K562 (cell line): ENCODE measurements around the gene ACP5. TPM values are rescaled to one million over a fixed set of nuclear protein-coding genes. Genes with fewer than 3 reads are reported as not detected.

Source experiments
- ATAC-seq: fragments of 200-7000 bp; cut with Tn5 transposase; 3 replicates; pipeline ENCODE4 v1.9.1; 2020; ENCODE audit warnings: moderate library complexity
- BruUV-seq: library from RNA; stranded (reverse); fragments of 400-500 nt; replicated peaks from 2 replicates; lab custom pipeline; 2021; lab: Mats Ljungman, UMichigan
- CTCF ChIA-PET: fragments of 300-600 bp; formaldehyde crosslinking; extraction: SDS; loops from one replicate; lab custom pipeline; 2021; ENCODE audit warnings: low intra/inter-chr PET ratio; lab: Yijun Ruan, JAX
- POLR2A ChIA-PET: fragments of 300-600, 350-650 bp; sonication (Branson Sonifier 250); formaldehyde crosslinking; extraction: SDS; loops from one replicate; lab custom pipeline; 2021; ENCODE audit warnings: antibody characterized with exemption, inconsistent platforms; lab: Yijun Ruan, JAX
- DNase-seq, 4 experiments: peaks; one replicate each; pipeline versions ENCODE4 v3.0.0 to v3.0.0-alpha.2; 2011 to 2018; ENCODE audit warnings: low spot score in 3 of 4, mixed read lengths in 3 of 4; ENCODE audit errors: extremely low read depth in 1 of 4
- FAIRE-seq: peaks from 2 replicates; lab custom pipeline; 2011; peaks lifted over from hg19 to GRCh38; lab: Jason Lieb, UNC
- H2AFZ ChIP-seq: 2 replicates; pipeline ENCODE4 v1.6.0; 2011; ENCODE audit warnings: low read depth, low read length, control low read depth, inconsistent platforms
- H3K27ac ChIP-seq: fragments of 200-600 bp; 3 replicates; pipeline ENCODE4 v1.8.0; 2011; ENCODE audit warnings: low read depth, mild to moderate bottlenecking, control low read depth, inconsistent platforms, low read length, moderate library complexity, mixed read lengths; ENCODE audit errors: extremely low read depth
- H3K27me3 ChIP-seq, 2 experiments: fragments of 300-600 bp in 1 of 2; 2 replicates in 1 of 2; 3 replicates in 1 of 2; pipeline versions ENCODE4 v1.6.0 to v1.8.0; 2011; ENCODE audit warnings: inconsistent platforms in 2 of 2, low read length in 2 of 2, mild to moderate bottlenecking in 1 of 2, mixed read lengths in 1 of 2, moderate library complexity in 1 of 2; ENCODE audit not compliant: control insufficient read depth in 2 of 2, insufficient read depth in 2 of 2
- H3K36me3 ChIP-seq: fragments of 300-600 bp; 3 replicates; pipeline ENCODE4 v1.8.0; 2011; ENCODE audit warnings: mild to moderate bottlenecking, low read length, inconsistent platforms; ENCODE audit not compliant: control insufficient read depth, insufficient read depth
- H3K4me1 ChIP-seq, 2 experiments: fragments of 200-600 bp in 1 of 2; replicated peaks in 1 of 2; 2 replicates in 1 of 2; 3 replicates in 1 of 2; pipeline versions ENCODE4 v1.5.1 to v1.8.0; 2011; ENCODE audit warnings: inconsistent platforms in 2 of 2, low read length in 2 of 2, mild to moderate bottlenecking in 1 of 2, mixed read lengths in 1 of 2, moderate library complexity in 1 of 2; ENCODE audit not compliant: control insufficient read depth in 2 of 2, insufficient read depth in 2 of 2
- H3K4me2 ChIP-seq: 2 replicates; pipeline ENCODE4 v1.6.1; 2011; ENCODE audit warnings: low read length, control low read depth, inconsistent platforms, mixed read lengths; ENCODE audit not compliant: insufficient read depth
- H3K4me3 ChIP-seq: fragments of 200-600 bp; sonication (generic), shearing (Covaris generic); 2 replicates; pipeline ENCODE4 v1.5.1; 2016; ENCODE audit warnings: control low read depth, inconsistent platforms
- H3K79me2 ChIP-seq: fragments of 200-600 bp; 3 replicates; pipeline ENCODE4 v1.8.0; 2011; ENCODE audit warnings: low read length, inconsistent platforms; ENCODE audit not compliant: control insufficient read depth, insufficient read depth
- H3K9ac ChIP-seq, 2 experiments: 2 replicates each; pipeline versions ENCODE4 v1.6.0 to v1.6.1; 2011; ENCODE audit warnings: low read depth in 2 of 2, low read length in 2 of 2, control low read depth in 1 of 2, inconsistent platforms in 1 of 2, mild to moderate bottlenecking in 1 of 2, mixed read lengths in 1 of 2; ENCODE audit not compliant: insufficient read depth in 1 of 2
- H3K9me1 ChIP-seq: one replicate; pipeline ENCODE4 v1.6.0; 2011; ENCODE audit warnings: inconsistent platforms, mild to moderate bottlenecking, low read length, moderate library complexity; ENCODE audit not compliant: control insufficient read depth, insufficient read depth
- H3K9me3 ChIP-seq: replicated peaks from 2 replicates; pipeline ENCODE4 v1.5.1; 2011; ENCODE audit warnings: low read depth, low read length, inconsistent platforms; ENCODE audit not compliant: control insufficient read depth, insufficient read depth
- H4K20me1 ChIP-seq: replicated peaks from 2 replicates; pipeline ENCODE4 v1.6.1; 2011; ENCODE audit warnings: low read length, inconsistent platforms, mixed read lengths; ENCODE audit not compliant: control insufficient read depth, insufficient read depth
- NFIC ChIP-seq: fragments of 450-650 bp; IDR thresholded peaks from 2 replicates; pipeline ENCODE4 v1.6.1; 2017; ENCODE audit warnings: mild to moderate bottlenecking, inconsistent platforms
- NRF1 ChIP-seq, 2 experiments: fragments of 450-650 bp; IDR thresholded peaks in 1 of 2; conservative IDR thresholded peaks in 1 of 2; 2 replicates each; pipeline ENCODE4 v1.6.1; 2014; ENCODE audit warnings: mild to moderate bottlenecking in 2 of 2
- WGBS: fragments of 100-300 bp; shearing (Covaris generic); methylation state at CpG from one replicate; pipeline ENCODE4 v1.1.6; 2016; ENCODE audit warnings: low coverage, mixed read lengths; ENCODE audit not compliant: insufficient coverage; ENCODE audit errors: missing lambda C conversion rate; 5-methylcytosine and 5-hydroxymethylcytosine counted together
- in situ Hi-C: fragments of 300-500 bp; cut with MboI; formaldehyde crosslinking; loops from 4 replicates; pipeline ENCODE4 v1.15.0; 2018; ENCODE audit warnings: inconsistent platforms, mixed read lengths
- intact Hi-C: fragments of 100-400 bp; cut with micrococcal nuclease; formaldehyde crosslinking; loops from 2 replicates; pipeline ENCODE4 v1.14.2; 2022
- polyA plus RNA-seq, 8 experiments: library from polyadenylated mRNA; depleted of rRNA in 4 of 8; stranded (reverse) in 5 of 8; unstranded in 3 of 8; fragments of >200 nt; fragmentation: Nextera tagmentation in 2 of 8; fragmentation: Illumina TruSeq in 1 of 8; extraction: Ambion mirVana in 2 of 8; extraction: Trizol in 1 of 8; gene quantifications; 2 replicates each; pipeline versions ENCODE4 v1.2.1 to v1.2.3, GENCODE V29; 2011 to 2014; ENCODE audit warnings: inconsistent platforms in 1 of 8, missing spikeins in 1 of 8
- total RNA-seq, 7 experiments: library from RNA; depleted of rRNA in 6 of 7; stranded (reverse); fragments of >200 nt in 6 of 7; fragmentation: Illumina TruSeq in 2 of 7; extraction: Trizol in 2 of 7; gene quantifications; 2 replicates each; pipeline versions ENCODE4 v1.2.1 to v1.2.3, GENCODE V29; 2011 to 2021; ENCODE audit warnings: low replicate concordance in 1 of 7
- TF ChIP-seq, protein P1 (sequence below), 3 experiments: IDR thresholded peaks in 2 of 3; conservative IDR thresholded peaks in 1 of 3; 2 replicates each; pipeline ENCODE4 v1.5.1; 2011 to 2012; ENCODE audit warnings: low read length in 3 of 3, mild to moderate bottlenecking in 3 of 3, control low read depth in 2 of 3, improper control_type of control experiment in 1 of 3, inconsistent platforms in 1 of 3, low read depth in 1 of 3, mixed read lengths in 1 of 3, moderate library complexity in 1 of 3; ENCODE audit not compliant: insufficient read depth in 2 of 3
- TF ChIP-seq, protein P2 (sequence below): fragments of 200-800 bp; sonication (Bioruptor generic); IDR thresholded peaks from 2 replicates; pipeline ENCODE4 v1.6.1; 2016; ENCODE audit warnings: missing genetic modification characterization, missing compliant biosample characterization

ACP5 gene
- total and polyA plus RNA-seq, 9 of the 15 experiments (the other 6 are each of a cell fraction or from before 2014, with no cell fraction given) = 0.06 to 1.1 (median 0.31) TPM; not detected in 1

DNA sequence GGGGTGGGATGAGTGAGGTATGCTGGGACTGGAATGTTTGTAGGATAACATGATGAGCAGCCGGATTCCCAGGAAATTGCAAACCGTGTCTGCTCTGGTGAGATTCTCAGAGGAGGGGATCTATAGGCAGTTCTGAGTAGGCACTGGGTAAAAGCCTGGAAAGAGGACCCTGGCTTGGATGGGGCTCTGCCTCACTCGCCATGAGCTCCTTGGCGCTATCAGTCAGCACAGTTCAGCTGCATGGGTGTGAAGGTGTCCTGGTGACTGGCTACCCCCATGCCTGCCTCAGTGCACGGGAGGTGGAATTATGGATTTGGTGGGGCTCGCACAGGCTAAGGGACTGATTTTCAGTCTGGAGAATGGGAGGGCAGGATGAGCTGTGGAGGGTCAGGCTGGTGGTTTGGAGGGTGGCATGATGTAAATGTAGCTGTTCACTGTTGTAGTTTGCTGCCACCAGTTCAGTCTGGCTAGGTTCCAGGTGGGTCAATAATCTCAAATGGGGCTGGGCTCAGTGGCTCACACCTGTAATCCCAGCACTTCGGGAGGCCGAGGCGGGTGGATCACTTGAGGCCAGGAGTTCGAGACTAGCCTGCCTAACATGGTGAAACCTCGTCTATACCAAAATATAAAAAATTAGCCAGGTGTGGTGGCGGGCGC lies 10.7 kb upstream of the ACP5 start:
- Histone ChIP-seq H4K20me1 (no peaks in the 10 kb centered on the region), H3K79me2 (no peaks in the 10 kb centered on the region), H3K9ac (peak overlapping the region; percentile 4 to 86; a peak in 2 of 4 replicates), H3K9me1 (no peaks in the 10 kb centered on the region), H3K9me3 (no peaks in the 10 kb centered on the region), H3K4me3 (no peak overlapping the region), H3K4me1 (peaks cover 12 to 20% of the 10 kb centered on the region in 2 experiments; a peak in 4 of 5 replicates), H3K36me3 (no peaks in the 10 kb centered on the region), H3K27ac (no peak overlapping the region; the same call in 2 of the 3 replicates), H3K4me2 (peak overlapping the region; percentile 47), H2AFZ (peak overlapping the region; percentile 57), H3K27me3 (no peaks in the 10 kb centered on the region)
- FAIRE-seq = no peak
- intact Hi-C loops = loop anchor here (1.0 kb wide), 3 partner anchors 24 to 92 kb away; no protein-coding TSS in a partner anchor
- ChIA-PET CTCF (interaction anchor here (0.6 to 2.6 kb wide), 4 partner anchors 28 to 136 kb away, joined by 5 to 32 read pairs (median 7); partner anchors contain the start of gene ELOF1), POLR2A (interaction anchor here (0.6 to 1.4 kb wide), 5 partner anchors 24 to 94 kb away, joined by 3 to 5 read pairs (median 3); partner anchors contain the start of gene CNN1)
- in situ Hi-C loops = loop anchor here (5.0 kb wide), 1 partner anchor 91 kb away; no protein-coding TSS in a partner anchor
- TF ChIP-seq NRF1 (conservative IDR thresholded peaks at IDR 0.05 in 1 of 2, IDR thresholded peaks at IDR 0.05 in 1 of 2) (0 out of 4 replicates have a peak, but pooled peaks have one; percentile 10 to 15), NFIC (peak; percentile 47)
- TF ChIP-seq, protein P1, sequence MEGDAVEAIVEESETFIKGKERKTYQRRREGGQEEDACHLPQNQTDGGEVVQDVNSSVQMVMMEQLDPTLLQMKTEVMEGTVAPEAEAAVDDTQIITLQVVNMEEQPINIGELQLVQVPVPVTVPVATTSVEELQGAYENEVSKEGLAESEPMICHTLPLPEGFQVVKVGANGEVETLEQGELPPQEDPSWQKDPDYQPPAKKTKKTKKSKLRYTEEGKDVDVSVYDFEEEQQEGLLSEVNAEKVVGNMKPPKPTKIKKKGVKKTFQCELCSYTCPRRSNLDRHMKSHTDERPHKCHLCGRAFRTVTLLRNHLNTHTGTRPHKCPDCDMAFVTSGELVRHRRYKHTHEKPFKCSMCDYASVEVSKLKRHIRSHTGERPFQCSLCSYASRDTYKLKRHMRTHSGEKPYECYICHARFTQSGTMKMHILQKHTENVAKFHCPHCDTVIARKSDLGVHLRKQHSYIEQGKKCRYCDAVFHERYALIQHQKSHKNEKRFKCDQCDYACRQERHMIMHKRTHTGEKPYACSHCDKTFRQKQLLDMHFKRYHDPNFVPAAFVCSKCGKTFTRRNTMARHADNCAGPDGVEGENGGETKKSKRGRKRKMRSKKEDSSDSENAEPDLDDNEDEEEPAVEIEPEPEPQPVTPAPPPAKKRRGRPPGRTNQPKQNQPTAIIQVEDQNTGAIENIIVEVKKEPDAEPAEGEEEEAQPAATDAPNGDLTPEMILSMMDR (IDR thresholded peaks at IDR 0.05 in 2 of 3, conservative IDR thresholded peaks at IDR 0.05 in 1 of 3; ENCODE audit: insufficient read depth in 2 of 3, low read depth in 1 of 3, low read length in 3 of 3) = peak in 1 of 3 experiments; percentile 5; a peak in 1 of 6 replicates
- TF ChIP-seq, protein P2, sequence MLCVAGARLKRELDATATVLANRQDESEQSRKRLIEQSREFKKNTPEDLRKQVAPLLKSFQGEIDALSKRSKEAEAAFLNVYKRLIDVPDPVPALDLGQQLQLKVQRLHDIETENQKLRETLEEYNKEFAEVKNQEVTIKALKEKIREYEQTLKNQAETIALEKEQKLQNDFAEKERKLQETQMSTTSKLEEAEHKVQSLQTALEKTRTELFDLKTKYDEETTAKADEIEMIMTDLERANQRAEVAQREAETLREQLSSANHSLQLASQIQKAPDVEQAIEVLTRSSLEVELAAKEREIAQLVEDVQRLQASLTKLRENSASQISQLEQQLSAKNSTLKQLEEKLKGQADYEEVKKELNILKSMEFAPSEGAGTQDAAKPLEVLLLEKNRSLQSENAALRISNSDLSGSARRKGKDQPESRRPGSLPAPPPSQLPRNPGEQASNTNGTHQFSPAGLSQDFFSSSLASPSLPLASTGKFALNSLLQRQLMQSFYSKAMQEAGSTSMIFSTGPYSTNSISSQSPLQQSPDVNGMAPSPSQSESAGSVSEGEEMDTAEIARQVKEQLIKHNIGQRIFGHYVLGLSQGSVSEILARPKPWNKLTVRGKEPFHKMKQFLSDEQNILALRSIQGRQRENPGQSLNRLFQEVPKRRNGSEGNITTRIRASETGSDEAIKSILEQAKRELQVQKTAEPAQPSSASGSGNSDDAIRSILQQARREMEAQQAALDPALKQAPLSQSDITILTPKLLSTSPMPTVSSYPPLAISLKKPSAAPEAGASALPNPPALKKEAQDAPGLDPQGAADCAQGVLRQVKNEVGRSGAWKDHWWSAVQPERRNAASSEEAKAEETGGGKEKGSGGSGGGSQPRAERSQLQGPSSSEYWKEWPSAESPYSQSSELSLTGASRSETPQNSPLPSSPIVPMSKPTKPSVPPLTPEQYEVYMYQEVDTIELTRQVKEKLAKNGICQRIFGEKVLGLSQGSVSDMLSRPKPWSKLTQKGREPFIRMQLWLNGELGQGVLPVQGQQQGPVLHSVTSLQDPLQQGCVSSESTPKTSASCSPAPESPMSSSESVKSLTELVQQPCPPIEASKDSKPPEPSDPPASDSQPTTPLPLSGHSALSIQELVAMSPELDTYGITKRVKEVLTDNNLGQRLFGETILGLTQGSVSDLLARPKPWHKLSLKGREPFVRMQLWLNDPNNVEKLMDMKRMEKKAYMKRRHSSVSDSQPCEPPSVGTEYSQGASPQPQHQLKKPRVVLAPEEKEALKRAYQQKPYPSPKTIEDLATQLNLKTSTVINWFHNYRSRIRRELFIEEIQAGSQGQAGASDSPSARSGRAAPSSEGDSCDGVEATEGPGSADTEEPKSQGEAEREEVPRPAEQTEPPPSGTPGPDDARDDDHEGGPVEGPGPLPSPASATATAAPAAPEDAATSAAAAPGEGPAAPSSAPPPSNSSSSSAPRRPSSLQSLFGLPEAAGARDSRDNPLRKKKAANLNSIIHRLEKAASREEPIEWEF (CRISPR knock-in tag) = no peak
- DNase-seq = no peak
- ATAC-seq = peak; percentile 67
- WGBS = 41% methylated on average over 13 of the region's 13 CpGs
- no TSS peak for BruUV-seq
